Measurements from ENCODE around the gene TBC1D22A. TPM values are rescaled to one million over a fixed set of nuclear protein-coding genes. Genes with fewer than 3 reads are reported as not detected.
"Not testable (repeated sequence)": the region's sequence is repeated elsewhere in the genome, so short reads cannot be mapped to it uniquely, and the experiment has no call there.

Gene TBC1D22A
- total RNA-seq, 1 donor from 2014 or later: 18.9 TPM

DNA sequence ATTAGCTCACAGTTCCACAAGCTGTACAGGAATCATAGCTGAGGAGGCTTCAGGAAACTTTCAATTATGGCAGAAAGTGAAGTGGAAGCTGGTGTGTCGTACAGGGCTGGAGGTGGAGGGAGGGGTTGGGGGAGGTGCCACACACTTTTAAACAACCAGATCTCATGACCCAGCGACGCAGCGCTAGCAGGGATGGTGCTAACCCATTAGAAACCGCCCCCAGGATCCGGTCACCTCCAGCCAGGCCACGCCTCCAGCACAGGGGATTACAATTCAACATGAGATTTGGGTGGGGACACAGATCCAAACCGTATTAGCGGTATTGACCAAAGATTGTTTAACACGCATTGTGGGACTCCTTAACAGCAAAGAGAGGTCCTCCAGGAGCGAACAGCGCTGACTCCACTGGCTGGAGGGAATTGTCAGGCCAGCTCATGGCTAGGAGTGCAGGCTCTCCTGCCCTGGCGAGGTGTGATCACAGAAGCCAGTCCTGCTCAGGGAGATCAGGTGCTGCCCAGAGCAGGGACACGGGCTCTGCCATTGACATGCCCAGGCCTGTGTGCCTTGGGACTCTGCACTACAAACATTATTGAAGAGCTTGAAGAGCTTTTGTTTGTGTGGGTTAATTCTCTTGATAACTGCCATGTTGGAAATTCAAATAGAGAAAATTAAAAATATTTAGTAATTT, 215.3 kb downstream of the TBC1D22A start:
- no peaks in the 10 kb centered on the region for H3K27me3 Mint-ChIP-seq (ENCODE audit: low read depth)
- H3K9me3 Mint-ChIP-seq (ENCODE audit: low read depth): peaks cover 9% of the 10 kb centered on the region
- DNase-seq (ENCODE audit: low spot score): no peak
- H3K4me1 Mint-ChIP-seq (ENCODE audit: low read depth): no peaks in the 10 kb centered on the region
- no peak overlapping the region for H3K27ac Mint-ChIP-seq (ENCODE audit: unreplicated experiment)
- H3K36me3 Mint-ChIP-seq (ENCODE audit: low read depth): peaks cover 21% of the 10 kb centered on the region
- H3K4me3 Mint-ChIP-seq (ENCODE audit: unreplicated experiment): no peak overlapping the region
- no peak for TF ChIP-seq CTCF (IDR thresholded peaks at IDR 0.05)

- H3K9me3 Mint-ChIP-seq (ENCODE audit: low read depth): not testable (repeated sequence)
Observed at GRCh38 chr22:46978668-46979067, 216.2 kb downstream of the TBC1D22A start.

DNA sequence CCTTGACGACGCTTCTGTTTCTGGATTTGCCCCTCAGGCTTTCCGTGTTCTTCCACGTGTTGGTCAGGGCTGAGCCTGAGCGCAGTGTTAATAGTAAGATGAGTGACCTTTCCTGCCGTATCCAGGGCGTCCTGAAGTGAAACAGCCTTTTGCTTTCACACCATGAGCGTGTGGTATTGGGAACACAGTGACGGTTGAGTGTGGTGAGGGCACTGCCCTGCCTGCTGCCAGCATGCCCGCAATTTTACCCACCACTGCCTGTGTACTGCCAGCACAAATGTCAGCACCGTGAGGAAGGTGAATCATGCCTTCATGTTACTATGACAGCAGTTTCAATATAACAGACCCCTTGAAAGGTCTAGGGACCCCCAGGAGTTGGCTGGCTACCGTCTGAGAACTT, 217.1 kb downstream of the TBC1D22A start:
- Mint-ChIP-seq H3K27ac (ENCODE audit: unreplicated experiment) (no peak overlapping the region), H3K9me3 (ENCODE audit: low read depth) (peaks cover 9% of the 10 kb centered on the region), H3K4me3 (ENCODE audit: unreplicated experiment) (no peak overlapping the region), H3K36me3 (ENCODE audit: low read depth) (peaks cover 21% of the 10 kb centered on the region), H3K4me1 (ENCODE audit: low read depth) (peaks cover 3% of the 10 kb centered on the region), H3K27me3 (ENCODE audit: low read depth) (no peaks in the 10 kb centered on the region)
- TF ChIP-seq CTCF (IDR thresholded peaks at IDR 0.05): no peak
- no peak for DNase-seq (ENCODE audit: low spot score)

More at GRCh38 chr22:46978668-46979067, 216.2 kb downstream of the TBC1D22A start:
- H3K27me3 Mint-ChIP-seq (ENCODE audit: low read depth); DNase-seq (ENCODE audit: low spot score); H3K4me3 Mint-ChIP-seq (ENCODE audit: unreplicated experiment); H3K27ac Mint-ChIP-seq (ENCODE audit: unreplicated experiment); H3K4me1 Mint-ChIP-seq (ENCODE audit: low read depth): not testable (repeated sequence)
- peaks cover 21% of the 10 kb centered on the region for H3K36me3 Mint-ChIP-seq (ENCODE audit: low read depth)

DNA sequence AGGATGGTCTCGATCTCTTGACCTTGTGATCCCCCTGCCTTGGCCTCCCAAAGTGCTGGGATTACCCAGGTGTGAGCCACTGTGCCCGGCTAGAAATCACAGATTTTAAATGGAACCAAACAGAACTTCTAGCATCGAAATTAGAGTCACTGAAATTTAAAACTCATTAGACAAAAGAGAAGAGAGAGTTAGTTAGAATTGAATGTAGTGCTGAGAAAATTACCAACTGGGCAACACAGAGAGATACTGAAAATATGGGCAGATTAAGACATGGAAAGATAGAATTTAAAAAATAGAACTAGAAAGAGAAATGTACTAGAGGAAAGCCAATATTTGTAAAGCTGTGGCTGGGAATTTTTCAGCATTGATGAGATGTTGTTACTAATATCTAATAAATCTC, 217.9 kb downstream of the TBC1D22A start:
- TF ChIP-seq CTCF (IDR thresholded peaks at IDR 0.05): no peak
- Mint-ChIP-seq H3K27me3 (ENCODE audit: low read depth) (no peaks in the 10 kb centered on the region), H3K36me3 (ENCODE audit: low read depth) (peaks cover 18% of the 10 kb centered on the region), H3K27ac (ENCODE audit: unreplicated experiment) (no peak overlapping the region), H3K4me3 (ENCODE audit: unreplicated experiment) (no peak overlapping the region), H3K4me1 (ENCODE audit: low read depth) (peaks cover 12% of the 10 kb centered on the region), H3K9me3 (ENCODE audit: low read depth) (peaks cover 9% of the 10 kb centered on the region)
- no peak for DNase-seq (ENCODE audit: low spot score)

- H3K4me1 Mint-ChIP-seq (ENCODE audit: low read depth): peaks cover 15% of the 10 kb centered on the region
- DNase-seq (ENCODE audit: low spot score): no peak
- no peak for TF ChIP-seq CTCF (IDR thresholded peaks at IDR 0.05)
- no peak overlapping the region for H3K27ac Mint-ChIP-seq (ENCODE audit: unreplicated experiment)
- H3K36me3 Mint-ChIP-seq (ENCODE audit: low read depth): peaks cover 16% of the 10 kb centered on the region
- H3K4me3 Mint-ChIP-seq (ENCODE audit: unreplicated experiment): no peak overlapping the region
- H3K27me3 Mint-ChIP-seq (ENCODE audit: low read depth): no peaks in the 10 kb centered on the region
- peaks cover 9% of the 10 kb centered on the region for H3K9me3 Mint-ChIP-seq (ENCODE audit: low read depth)
Observed at GRCh38 chr22:46982635-46983034, 220.2 kb downstream of the TBC1D22A start.

DNA sequence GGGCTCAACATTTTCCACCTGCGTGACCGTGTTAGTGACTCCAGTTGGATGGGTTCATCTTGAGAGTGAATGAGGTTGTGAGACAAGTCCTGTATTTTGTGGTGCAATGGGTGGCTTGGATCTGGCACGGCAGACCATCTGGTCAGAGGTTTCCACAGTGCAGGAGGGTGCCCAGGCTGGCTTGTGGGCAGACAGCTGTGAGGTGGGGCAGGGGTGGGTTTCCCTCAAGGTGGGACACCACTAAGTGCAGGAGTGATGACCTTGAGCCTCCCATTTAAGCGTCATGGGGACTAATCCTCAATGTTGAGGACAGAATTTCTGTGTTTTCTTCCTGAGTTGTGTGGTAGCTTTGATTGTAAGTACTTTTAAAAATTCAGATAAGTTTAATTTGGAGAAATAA, 220.6 kb downstream of the TBC1D22A start:
- peaks cover 9% of the 10 kb centered on the region for H3K9me3 Mint-ChIP-seq (ENCODE audit: low read depth)
- H3K4me1 Mint-ChIP-seq (ENCODE audit: low read depth): peaks cover 15% of the 10 kb centered on the region
- H3K27ac Mint-ChIP-seq (ENCODE audit: unreplicated experiment): no peak overlapping the region
- no peaks in the 10 kb centered on the region for H3K27me3 Mint-ChIP-seq (ENCODE audit: low read depth)
- H3K4me3 Mint-ChIP-seq (ENCODE audit: unreplicated experiment): no peak overlapping the region
- peaks cover 16% of the 10 kb centered on the region for H3K36me3 Mint-ChIP-seq (ENCODE audit: low read depth)
- DNase-seq (ENCODE audit: low spot score): no peak
- TF ChIP-seq CTCF (IDR thresholded peaks at IDR 0.05): no peak
